HEK293 (cell line): ENCODE results near the gene CACTIN.

ENCODE experiments used
- CTCF ChIA-PET: fragments of 350-600 bp; formaldehyde crosslinking; extraction: SDS; loops from one replicate; lab custom pipeline; 2021; ENCODE audit warnings: antibody characterized with exemption; lab: Yijun Ruan, JAX
- POLR2A ChIA-PET: fragments of 300-600 bp; formaldehyde crosslinking; extraction: SDS; loops from one replicate; lab custom pipeline; 2020; ENCODE audit warnings: antibody characterized with exemption, inconsistent platforms; lab: Yijun Ruan, JAX
- H3K27ac ChIP-seq: fragments of 200-500 bp; sonication (Bioruptor generic); 2 replicates; pipeline ENCODE4 v1.5.1; 2014; ENCODE audit warnings: low read depth, low read length, control low read depth, inconsistent platforms; ENCODE audit errors: extremely low read depth
- H3K36me3 ChIP-seq, 2 experiments: fragments of 200-500 bp in 1 of 2; sonication (Bioruptor generic) in 1 of 2; 1 replicate in 1 of 2; 2 replicates in 1 of 2; pipeline ENCODE4 v1.5.1; 2014 to 2017; ENCODE audit warnings: inconsistent platforms in 2 of 2, low read length in 2 of 2; ENCODE audit not compliant: control insufficient read depth in 2 of 2, insufficient read depth in 1 of 2
- H3K4me1 ChIP-seq: fragments of 200-500 bp; sonication (Bioruptor generic); 2 replicates; pipeline ENCODE4 v1.5.1; 2014; ENCODE audit warnings: mild to moderate bottlenecking, low read length, inconsistent platforms; ENCODE audit not compliant: control insufficient read depth, insufficient read depth
- H3K4me3 ChIP-seq: 2 replicates; pipeline ENCODE4 v1.5.1; 2011; ENCODE audit warnings: low read depth, mild to moderate bottlenecking, control low read depth, low read length, moderate library complexity
- H3K9me3 ChIP-seq: fragments of 200-500 bp; sonication (Bioruptor generic); 2 replicates; pipeline ENCODE4 v1.5.1; 2014; ENCODE audit warnings: low read depth, low read length, inconsistent platforms; ENCODE audit not compliant: control insufficient read depth, insufficient read depth
- ZBTB1 ChIP-seq: fragments of 450-650 bp; formaldehyde crosslinking; IDR thresholded peaks from 2 replicates; pipeline ENCODE4 v1.5.1; 2016; ENCODE audit warnings: missing biosample characterization, missing genetic modification characterization
- ZBTB6 ChIP-seq: fragments of 450-650 bp; formaldehyde crosslinking; IDR thresholded peaks from 2 replicates; pipeline ENCODE4 v1.5.1; 2017; ENCODE audit warnings: missing biosample characterization, missing genetic modification characterization
- ZBTB8A ChIP-seq: fragments of 450-650 bp; formaldehyde crosslinking; IDR thresholded peaks from 2 replicates; pipeline ENCODE4 v1.5.1; 2016; ENCODE audit warnings: missing biosample characterization, missing genetic modification characterization
- ZFHX2 ChIP-seq: fragments of 450-650 bp; formaldehyde crosslinking; conservative IDR thresholded peaks from 2 replicates; pipeline ENCODE4 v1.5.1; 2016; ENCODE audit warnings: missing biosample characterization, missing genetic modification characterization
- ZNF184 ChIP-seq: fragments of 450-650 bp; IDR thresholded peaks from 2 replicates; pipeline ENCODE4 v1.5.1; 2018; ENCODE audit warnings: missing biosample characterization, mild to moderate bottlenecking, missing genetic modification characterization
- ZNF324 ChIP-seq: fragments of 450-650 bp; formaldehyde crosslinking; IDR thresholded peaks from 2 replicates; pipeline ENCODE4 v1.5.1; 2016; ENCODE audit warnings: missing biosample characterization, missing genetic modification characterization
- ZNF341 ChIP-seq: fragments of 450-650 bp; formaldehyde crosslinking; IDR thresholded peaks from 2 replicates; pipeline ENCODE4; 2016; ENCODE audit warnings: low read depth, missing biosample characterization, missing genetic modification characterization
- ZNF548 ChIP-seq: fragments of 450-650 bp; formaldehyde crosslinking; IDR thresholded peaks from 2 replicates; pipeline ENCODE4 v1.5.1; 2016; ENCODE audit warnings: missing biosample characterization, missing genetic modification characterization
- ZNF623 ChIP-seq: fragments of 450-650 bp; formaldehyde crosslinking; IDR thresholded peaks from 2 replicates; pipeline ENCODE4 v1.5.1; 2016; ENCODE audit warnings: missing biosample characterization, missing genetic modification characterization
- ZNF629 ChIP-seq: fragments of 450-650 bp; formaldehyde crosslinking; IDR thresholded peaks from 2 replicates; pipeline ENCODE4 v1.5.1; 2017; ENCODE audit warnings: missing biosample characterization, missing genetic modification characterization
- ZSCAN5A ChIP-seq: fragments of 450-650 bp; formaldehyde crosslinking; IDR thresholded peaks from 2 replicates; pipeline ENCODE4 v1.5.1; 2016; ENCODE audit warnings: missing biosample characterization, missing genetic modification characterization
- TF ChIP-seq, protein P1 (sequence below): fragments of 450-650 bp; formaldehyde crosslinking; IDR thresholded peaks from 2 replicates; pipeline ENCODE4 v1.5.1; 2017; ENCODE audit warnings: missing biosample characterization, missing genetic modification characterization
- TF ChIP-seq, protein P2 (sequence below): fragments of 450-650 bp; formaldehyde crosslinking; IDR thresholded peaks from 2 replicates; pipeline ENCODE4 v1.5.1; 2016; ENCODE audit warnings: missing biosample characterization, missing genetic modification characterization
- TF ChIP-seq, protein P3 (sequence below): fragments of 450-650 bp; formaldehyde crosslinking; conservative IDR thresholded peaks from 2 replicates; pipeline ENCODE4 v1.5.1; 2016; ENCODE audit warnings: low read depth, missing biosample characterization, missing genetic modification characterization
- TF ChIP-seq, protein P4 (sequence below): sonication (generic); formaldehyde crosslinking; IDR thresholded peaks from 2 replicates; pipeline ENCODE4 v1.8.1; 2022; ENCODE audit warnings: mild to moderate bottlenecking, moderate library complexity, missing genetic modification reagents

Gene CACTIN

GRCh38 chr19:3673506-3674439 is 47.2 kb upstream of the CACTIN start:
- H3K36me3 ChIP-seq, result no peaks in the 10 kb centered on the region
- no peak overlapping the region for H3K27ac ChIP-seq
- ChIA-PET POLR2A (no interaction called here), CTCF (interaction anchor here (0.8 kb wide), 1 partner anchor 24 kb away, joined by 3 read pairs; no protein-coding TSS in a partner anchor)
- H3K9me3 ChIP-seq, result no peaks in the 10 kb centered on the region
- TF ChIP-seq, protein P1, sequence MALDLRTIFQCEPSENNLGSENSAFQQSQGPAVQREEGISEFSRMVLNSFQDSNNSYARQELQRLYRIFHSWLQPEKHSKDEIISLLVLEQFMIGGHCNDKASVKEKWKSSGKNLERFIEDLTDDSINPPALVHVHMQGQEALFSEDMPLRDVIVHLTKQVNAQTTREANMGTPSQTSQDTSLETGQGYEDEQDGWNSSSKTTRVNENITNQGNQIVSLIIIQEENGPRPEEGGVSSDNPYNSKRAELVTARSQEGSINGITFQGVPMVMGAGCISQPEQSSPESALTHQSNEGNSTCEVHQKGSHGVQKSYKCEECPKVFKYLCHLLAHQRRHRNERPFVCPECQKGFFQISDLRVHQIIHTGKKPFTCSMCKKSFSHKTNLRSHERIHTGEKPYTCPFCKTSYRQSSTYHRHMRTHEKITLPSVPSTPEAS (tag by site-specific recombination), result no peak
- TF ChIP-seq ZNF324 (tag by site-specific recombination) (no peak), ZFHX2 (tag by site-specific recombination) (0 out of 2 replicates have a peak, but pooled peaks have one; percentile 11), ZNF548 (tag by site-specific recombination) (no peak), ZNF341 (no peak), ZBTB1 (tag by site-specific recombination) (no peak), ZSCAN5A (tag by site-specific recombination) (no peak)
- TF ChIP-seq, protein P2, sequence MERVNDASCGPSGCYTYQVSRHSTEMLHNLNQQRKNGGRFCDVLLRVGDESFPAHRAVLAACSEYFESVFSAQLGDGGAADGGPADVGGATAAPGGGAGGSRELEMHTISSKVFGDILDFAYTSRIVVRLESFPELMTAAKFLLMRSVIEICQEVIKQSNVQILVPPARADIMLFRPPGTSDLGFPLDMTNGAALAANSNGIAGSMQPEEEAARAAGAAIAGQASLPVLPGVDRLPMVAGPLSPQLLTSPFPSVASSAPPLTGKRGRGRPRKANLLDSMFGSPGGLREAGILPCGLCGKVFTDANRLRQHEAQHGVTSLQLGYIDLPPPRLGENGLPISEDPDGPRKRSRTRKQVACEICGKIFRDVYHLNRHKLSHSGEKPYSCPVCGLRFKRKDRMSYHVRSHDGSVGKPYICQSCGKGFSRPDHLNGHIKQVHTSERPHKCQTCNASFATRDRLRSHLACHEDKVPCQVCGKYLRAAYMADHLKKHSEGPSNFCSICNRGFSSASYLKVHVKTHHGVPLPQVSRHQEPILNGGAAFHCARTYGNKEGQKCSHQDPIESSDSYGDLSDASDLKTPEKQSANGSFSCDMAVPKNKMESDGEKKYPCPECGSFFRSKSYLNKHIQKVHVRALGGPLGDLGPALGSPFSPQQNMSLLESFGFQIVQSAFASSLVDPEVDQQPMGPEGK, result no peak
- no peak overlapping the region for H3K4me3 ChIP-seq
- no peaks in the 10 kb centered on the region for H3K4me1 ChIP-seq

DNA sequence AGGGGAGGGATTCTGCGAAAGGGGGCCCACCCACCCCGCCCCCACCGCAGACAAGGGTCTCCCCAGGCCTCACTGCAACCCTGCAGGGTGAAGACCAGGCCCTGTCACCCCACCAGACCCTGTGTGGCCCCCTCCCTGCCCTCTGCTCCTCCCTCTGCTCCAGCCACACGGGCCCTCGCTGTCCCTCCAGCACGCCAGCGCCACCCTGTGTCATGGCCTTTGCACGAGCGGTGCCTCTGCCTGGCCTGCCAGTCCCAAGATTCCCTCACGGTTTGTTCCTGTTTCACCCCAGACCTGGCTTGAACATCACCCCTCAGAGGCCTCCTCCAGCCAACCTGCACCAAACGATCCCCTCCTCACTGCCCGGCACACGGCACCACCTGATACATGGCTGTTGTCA is 46.4 kb upstream of the CACTIN start:
- H3K36me3 ChIP-seq, result no peaks in the 10 kb centered on the region
- H3K4me3 ChIP-seq, result no peak overlapping the region
- ChIA-PET CTCF (interaction anchor here (0.8 kb wide), 1 partner anchor 24 kb away, joined by 3 read pairs; no protein-coding TSS in a partner anchor), POLR2A (interaction anchor here (0.6 kb wide), 1 partner anchor 24 kb away, joined by 5 read pairs; no protein-coding TSS in a partner anchor)
- no peaks in the 10 kb centered on the region for H3K4me1 ChIP-seq
- TF ChIP-seq, protein P3, sequence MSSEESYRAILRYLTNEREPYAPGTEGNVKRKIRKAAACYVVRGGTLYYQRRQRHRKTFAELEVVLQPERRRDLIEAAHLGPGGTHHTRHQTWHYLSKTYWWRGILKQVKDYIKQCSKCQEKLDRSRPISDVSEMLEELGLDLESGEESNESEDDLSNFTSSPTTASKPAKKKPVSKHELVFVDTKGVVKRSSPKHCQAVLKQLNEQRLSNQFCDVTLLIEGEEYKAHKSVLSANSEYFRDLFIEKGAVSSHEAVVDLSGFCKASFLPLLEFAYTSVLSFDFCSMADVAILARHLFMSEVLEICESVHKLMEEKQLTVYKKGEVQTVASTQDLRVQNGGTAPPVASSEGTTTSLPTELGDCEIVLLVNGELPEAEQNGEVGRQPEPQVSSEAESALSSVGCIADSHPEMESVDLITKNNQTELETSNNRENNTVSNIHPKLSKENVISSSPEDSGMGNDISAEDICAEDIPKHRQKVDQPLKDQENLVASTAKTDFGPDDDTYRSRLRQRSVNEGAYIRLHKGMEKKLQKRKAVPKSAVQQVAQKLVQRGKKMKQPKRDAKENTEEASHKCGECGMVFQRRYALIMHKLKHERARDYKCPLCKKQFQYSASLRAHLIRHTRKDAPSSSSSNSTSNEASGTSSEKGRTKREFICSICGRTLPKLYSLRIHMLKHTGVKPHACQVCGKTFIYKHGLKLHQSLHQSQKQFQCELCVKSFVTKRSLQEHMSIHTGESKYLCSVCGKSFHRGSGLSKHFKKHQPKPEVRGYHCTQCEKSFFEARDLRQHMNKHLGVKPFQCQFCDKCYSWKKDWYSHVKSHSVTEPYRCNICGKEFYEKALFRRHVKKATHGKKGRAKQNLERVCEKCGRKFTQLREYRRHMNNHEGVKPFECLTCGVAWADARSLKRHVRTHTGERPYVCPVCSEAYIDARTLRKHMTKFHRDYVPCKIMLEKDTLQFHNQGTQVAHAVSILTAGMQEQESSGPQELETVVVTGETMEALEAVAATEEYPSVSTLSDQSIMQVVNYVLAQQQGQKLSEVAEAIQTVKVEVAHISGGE (tag by site-specific recombination), result no peak
- peak; percentile 28; the same call in 1 of the 2 replicates for TF ChIP-seq ZNF623 (tag by site-specific recombination)
- no peaks in the 10 kb centered on the region for H3K9me3 ChIP-seq
- H3K27ac ChIP-seq, result no peak overlapping the region

DNA sequence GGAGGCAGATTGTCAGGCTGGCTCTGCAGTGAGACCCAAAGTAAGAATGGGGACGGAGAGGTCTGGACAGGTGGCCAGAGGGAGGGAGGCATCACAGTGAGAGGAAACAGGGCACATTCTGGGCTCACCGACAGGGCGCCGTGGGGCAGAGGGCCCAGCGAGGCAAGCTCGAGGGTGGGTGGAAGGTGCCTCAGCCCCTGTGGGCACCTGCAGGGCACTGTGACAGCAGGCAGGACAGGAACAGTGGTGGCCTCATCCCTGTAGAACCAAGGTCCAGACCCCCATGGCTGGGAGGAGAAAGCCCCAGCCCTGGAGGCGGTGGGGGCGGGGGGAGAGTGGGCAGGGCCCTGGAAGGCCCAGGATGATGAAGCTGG is 46.0 kb upstream of the CACTIN start:
- ChIA-PET CTCF (interaction anchor here (1.0 to 1.3 kb wide), 2 partner anchors 86 to 90 kb away, joined by 3 to 4 read pairs; partner anchors contain the start of gene MRPL54), POLR2A (interaction anchor here (0.6 kb wide), 1 partner anchor 24 kb away, joined by 5 read pairs; no protein-coding TSS in a partner anchor)
- no peaks in the 10 kb centered on the region for H3K9me3 ChIP-seq
- H3K4me3 ChIP-seq, result no peak overlapping the region
- no peaks in the 10 kb centered on the region for H3K36me3 ChIP-seq
- H3K27ac ChIP-seq, result no peak overlapping the region
- no peaks in the 10 kb centered on the region for H3K4me1 ChIP-seq
- TF ChIP-seq ZNF629 (tag by site-specific recombination) (no peak), ZBTB8A (tag by site-specific recombination) (peak; percentile 31; the same call in 1 of the 2 replicates), ZNF184 (tag by site-specific recombination) (no peak), ZBTB6 (no peak)
- TF ChIP-seq, protein P4, sequence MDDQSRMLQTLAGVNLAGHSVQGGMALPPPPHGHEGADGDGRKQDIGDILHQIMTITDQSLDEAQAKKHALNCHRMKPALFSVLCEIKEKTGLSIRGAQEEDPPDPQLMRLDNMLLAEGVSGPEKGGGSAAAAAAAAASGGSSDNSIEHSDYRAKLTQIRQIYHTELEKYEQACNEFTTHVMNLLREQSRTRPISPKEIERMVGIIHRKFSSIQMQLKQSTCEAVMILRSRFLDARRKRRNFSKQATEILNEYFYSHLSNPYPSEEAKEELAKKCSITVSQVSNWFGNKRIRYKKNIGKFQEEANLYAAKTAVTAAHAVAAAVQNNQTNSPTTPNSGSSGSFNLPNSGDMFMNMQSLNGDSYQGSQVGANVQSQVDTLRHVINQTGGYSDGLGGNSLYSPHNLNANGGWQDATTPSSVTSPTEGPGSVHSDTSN (CRISPR knock-in tag), result no peak
